ENCODE measurements around the gene ATP6AP2. TPM values are rescaled to one million over a fixed set of nuclear protein-coding genes. Genes with fewer than 3 reads are reported as not detected.

Gene ATP6AP2
- total RNA-seq, 1 experiment from 2014 or later, result 62.0 TPM

- H3K27ac ChIP-seq (ENCODE audit: low read depth, low read length), result no peak overlapping the region
- no peaks in the 10 kb centered on the region for H4K20me1 ChIP-seq (ENCODE audit: insufficient read depth)
- H3K4me3 ChIP-seq (replicated peaks in 1 of 2; ENCODE audit: low read depth in 1 of 2, low read length in 2 of 2), result no peak overlapping the region
- intact Hi-C loops (cut with micrococcal nuclease), result no loop called here
- CTCF ChIA-PET, result interaction anchor here (0.6 to 1.5 kb wide), 8 partner anchors 7 to 786 kb away, joined by 3 to 8 read pairs (median 4); partner anchors contain the start of gene CXorf38
- peak overlapping the region; percentile 40; the same call in 1 of the 2 replicates for H3K4me2 ChIP-seq (ENCODE audit: low read length)
- ATAC-seq, result no peak
- no peak for DNase-seq (ENCODE audit: low read depth, low spot score)
- H3K4me1 ChIP-seq (ENCODE audit: control insufficient read depth in 1 of 2, insufficient read depth in 2 of 2, low read length in 2 of 2), result peaks cover 0 to 17% of the 10 kb centered on the region in 2 experiments; a peak in 2 of 4 replicates
- H2AFZ ChIP-seq (ENCODE audit: low read depth, low read length, poor library complexity, severe bottlenecking), result peak overlapping the region; percentile 93
- POLR2A ChIA-PET, result interaction anchor here (1.2 kb wide), 1 partner anchor 36 kb away, joined by 3 read pairs; the partner anchor contains the start of gene ATP6AP2
- no peak overlapping the region for H3K9ac ChIP-seq (ENCODE audit: low read length)
- no peaks in the 10 kb centered on the region for H3K9me2 ChIP-seq (ENCODE audit: insufficient read depth)
- H3K9me3 ChIP-seq (ENCODE audit: control insufficient read depth in 1 of 2, insufficient read depth in 1 of 2, low read depth in 1 of 2, low read length in 2 of 2), result no peaks in the 10 kb centered on the region
- no peaks in the 10 kb centered on the region for H3K79me2 ChIP-seq (ENCODE audit: insufficient read depth, low read length)
- no peaks in the 10 kb centered on the region for H3K27me3 ChIP-seq (ENCODE audit: insufficient read depth, low read length)
- H3K36me3 ChIP-seq (ENCODE audit: control insufficient read depth in 1 of 2, insufficient read depth in 2 of 2, low read length in 2 of 2), result no peaks in the 10 kb centered on the region
- no peak for TF ChIP-seq ATF3 (IDR thresholded peaks at IDR 0.05)
- no peak for TF ChIP-seq CBX3 (IDR thresholded peaks at IDR 0.05; ENCODE audit: low read depth)
- TF ChIP-seq EZH2phosphoT487 (IDR thresholded peaks at IDR 0.05; ENCODE audit: borderline replicate concordance), result no peak
- TF ChIP-seq SP1 (IDR thresholded peaks at IDR 0.05; ENCODE audit: low read depth), result no peak
- no peak for TF ChIP-seq SRF (IDR thresholded peaks at IDR 0.05; ENCODE audit: low read depth)
- no peak for TF ChIP-seq EGR1 (IDR thresholded peaks at IDR 0.05; ENCODE audit: low read depth)
- TF ChIP-seq ZFX (IDR thresholded peaks at IDR 0.05), result no peak
- no peak for TF ChIP-seq ELF1 (IDR thresholded peaks at IDR 0.05; ENCODE audit: borderline replicate concordance, low read depth)
- no peak for TF ChIP-seq ZNF274 (IDR thresholded peaks at IDR 0.05; ENCODE audit: low read depth, low read length)
- no peak for TF ChIP-seq TCF7L2 (IDR thresholded peaks at IDR 0.05; ENCODE audit: borderline replicate concordance, extremely low read depth, insufficient read depth, insufficient read length)
- no peak for TF ChIP-seq POLR2AphosphoS5 (IDR thresholded peaks at IDR 0.05; ENCODE audit: low read depth, low read length)
- BruUV-seq (replicated peaks), result no TSS peak
- RAD21 ChIA-PET (ENCODE audit: low non-redundant PET in 1 of 2, low total read pairs in 2 of 2, uncharacterized antibody in 2 of 2, unreplicated experiment in 2 of 2), result no interaction called here
Observed at GRCh38 chrX:40544343-40545266, 36.2 kb upstream of the ATP6AP2 start.

Measured in HCT116 (cell line).